HCT116 (cell line): ENCODE data around the gene CNTNAP2. TPM values are rescaled to one million over a fixed set of nuclear protein-coding genes. Genes with fewer than 3 reads are reported as not detected.

ENCODE experiments used
- ATAC-seq: fragments of 200-7000 bp; cut with Tn5 transposase; 2 replicates; pipeline ENCODE4 v1.9.1; 2020; ENCODE audit warnings: mild to moderate bottlenecking, moderate library complexity
- BruUV-seq: library from RNA; stranded (reverse); fragments of 400-500 nt; replicated peaks from 2 replicates; lab custom pipeline; 2021; lab: Mats Ljungman, UMichigan
- CTCF ChIA-PET: fragments of 300-600 bp; sonication (Branson Sonifier 250); formaldehyde crosslinking; loops from one replicate; lab custom pipeline; 2021; ENCODE audit warnings: antibody characterized with exemption; lab: Charles Lee
- POLR2A ChIA-PET: fragments of 300-600, 350-600 bp; sonication (Branson Sonifier 250); formaldehyde crosslinking; loops from one replicate; lab custom pipeline; 2021; ENCODE audit warnings: antibody characterized with exemption; lab: Charles Lee
- RAD21 ChIA-PET, 2 experiments: fragments of 300-600 bp; sonication (Branson Sonifier 250); formaldehyde crosslinking; loops; one replicate each; lab custom pipeline; 2023; ENCODE audit warnings: low total read pairs in 2 of 2; ENCODE audit not compliant: uncharacterized antibody in 2 of 2, unreplicated experiment in 2 of 2, low non-redundant PET in 1 of 2; lab: Charles Lee
- DNase-seq: peaks from one replicate; pipeline ENCODE4 v3.0.0-alpha.2; 2010; ENCODE audit warnings: low read depth, low spot score
- H2AFZ ChIP-seq: fragments of 200-600 bp; shearing (Covaris generic), sonication (generic); 2 replicates; pipeline ENCODE4 v1.6.1; 2017; ENCODE audit warnings: low read depth, mixed run types, mixed read lengths, antibody characterized with exemption, low read length; ENCODE audit not compliant: poor library complexity, severe bottlenecking
- H3K27ac ChIP-seq: 2 replicates; pipeline ENCODE4 v1.5.1; 2012; ENCODE audit warnings: low read depth, low read length
- H3K27me3 ChIP-seq: fragments of 200-600 bp; sonication (generic); 2 replicates; pipeline ENCODE4 v1.6.1; 2016; ENCODE audit warnings: mixed run types, low read length, mixed read lengths; ENCODE audit not compliant: insufficient read depth
- H3K36me3 ChIP-seq, 2 experiments: fragments of 200-500 bp in 1 of 2; fragments of 200-600 bp in 1 of 2; sonication (Bioruptor generic) in 1 of 2; sonication (generic) in 1 of 2; 2 replicates each; pipeline versions ENCODE4 v1.5.1 to v1.6.1; 2014 to 2016; ENCODE audit warnings: low read length in 2 of 2, inconsistent platforms in 1 of 2, mixed read lengths in 1 of 2, mixed run types in 1 of 2; ENCODE audit not compliant: insufficient read depth in 2 of 2, control insufficient read depth in 1 of 2
- H3K4me1 ChIP-seq, 2 experiments: fragments of 200-600 bp in 1 of 2; sonication (generic) in 1 of 2; 2 replicates each; pipeline versions ENCODE4 v1.5.1 to v1.6.1; 2012 to 2017; ENCODE audit warnings: low read length in 2 of 2, inconsistent platforms in 1 of 2, mild to moderate bottlenecking in 1 of 2, mixed read lengths in 1 of 2, mixed run types in 1 of 2, moderate library complexity in 1 of 2; ENCODE audit not compliant: insufficient read depth in 2 of 2, control insufficient read depth in 1 of 2
- H3K4me2 ChIP-seq: fragments of 200-600 bp; sonication (generic); 2 replicates; pipeline ENCODE4 v1.6.1; 2017; ENCODE audit warnings: mixed run types, low read length, mixed read lengths
- H3K4me3 ChIP-seq, 2 experiments: fragments of 200-600 bp in 1 of 2; sonication (generic) in 1 of 2; replicated peaks in 1 of 2; 2 replicates each; pipeline ENCODE4 v1.5.1; 2011 to 2016; ENCODE audit warnings: low read length in 2 of 2, control low read depth in 1 of 2, low read depth in 1 of 2, mild to moderate bottlenecking in 1 of 2, mixed read lengths in 1 of 2, mixed run types in 1 of 2
- H3K79me2 ChIP-seq: fragments of 200-600 bp; sonication (generic); 2 replicates; pipeline ENCODE4 v1.6.1; 2017; ENCODE audit warnings: mild to moderate bottlenecking, mixed run types, low read length, moderate library complexity, mixed read lengths; ENCODE audit not compliant: insufficient read depth
- H3K9ac ChIP-seq: fragments of 200-600 bp; sonication (generic); 2 replicates; pipeline ENCODE4 v1.6.1; 2016; ENCODE audit warnings: low read length, mixed read lengths
- H3K9me2 ChIP-seq: fragments of 200-600 bp; sonication (generic), shearing (Covaris generic); 2 replicates; pipeline ENCODE4 v1.6.1; 2017; ENCODE audit warnings: mixed run types, mild to moderate bottlenecking, moderate library complexity; ENCODE audit not compliant: insufficient read depth
- H3K9me3 ChIP-seq, 2 experiments: fragments of 200-500 bp in 1 of 2; fragments of 200-600 bp in 1 of 2; sonication (Bioruptor generic) in 1 of 2; sonication (generic) in 1 of 2; 2 replicates each; pipeline ENCODE4 v1.6.1; 2014 to 2017; ENCODE audit warnings: low read length in 2 of 2, mixed read lengths in 2 of 2, inconsistent platforms in 1 of 2, low read depth in 1 of 2, mild to moderate bottlenecking in 1 of 2, mixed run types in 1 of 2, moderate library complexity in 1 of 2; ENCODE audit not compliant: control insufficient read depth in 1 of 2, insufficient read depth in 1 of 2
- H4K20me1 ChIP-seq: fragments of 200-600 bp; sonication (generic), shearing (Covaris generic); 2 replicates; pipeline ENCODE4 v1.6.1; 2017; ENCODE audit warnings: mixed run types, mild to moderate bottlenecking, moderate library complexity; ENCODE audit not compliant: insufficient read depth
- CBX3 ChIP-seq: IDR thresholded peaks from 2 replicates; pipeline ENCODE4 v1.6.1; 2012; ENCODE audit warnings: low read depth
- CEBPB ChIP-seq: IDR thresholded peaks from 2 replicates; pipeline ENCODE4 v1.6.1; 2012; ENCODE audit warnings: low read depth
- CTCF ChIP-seq, 3 experiments: fragments of 200-600 bp in 1 of 3; sonication (generic) in 1 of 3; IDR thresholded peaks in 2 of 3; conservative IDR thresholded peaks in 1 of 3; 2 replicates each; pipeline ENCODE4 v1.5.1; 2012 to 2017; ENCODE audit warnings: low read depth in 2 of 3, low read length in 2 of 3, antibody characterized with exemption in 1 of 3, borderline replicate concordance in 1 of 3, control low read depth in 1 of 3, mild to moderate bottlenecking in 1 of 3, mixed read lengths in 1 of 3, mixed run types in 1 of 3, moderate library complexity in 1 of 3; ENCODE audit not compliant: insufficient read depth in 1 of 3
- EGR1 ChIP-seq: IDR thresholded peaks from 2 replicates; pipeline ENCODE4 v1.6.1; 2012; ENCODE audit warnings: low read depth
- ELF1 ChIP-seq: IDR thresholded peaks from 2 replicates; pipeline ENCODE4 v1.6.1; 2012; ENCODE audit warnings: low read depth, borderline replicate concordance
- EZH2 ChIP-seq: fragments of 200-600 bp; sonication (generic); IDR thresholded peaks from 2 replicates; pipeline ENCODE4 v1.6.1; 2017; ENCODE audit warnings: antibody characterized with exemption, mixed run types
- EZH2phosphoT487 ChIP-seq: fragments of 200-600 bp; IDR thresholded peaks from 2 replicates; pipeline ENCODE4 v1.6.1; 2018; ENCODE audit warnings: antibody characterized with exemption, borderline replicate concordance
- JUND ChIP-seq: IDR thresholded peaks from 2 replicates; pipeline ENCODE4 v1.6.1; 2012
- POLR2A ChIP-seq: IDR thresholded peaks from 2 replicates; pipeline ENCODE4 v1.7.0; 2011; ENCODE audit warnings: borderline replicate concordance; ENCODE audit not compliant: insufficient read depth, insufficient read length; ENCODE audit errors: extremely low read depth
- POLR2AphosphoS5 ChIP-seq: IDR thresholded peaks from 2 replicates; pipeline ENCODE4 v1.6.1; 2011; ENCODE audit warnings: mild to moderate bottlenecking, low read depth, low read length, moderate library complexity
- SIN3A ChIP-seq: IDR thresholded peaks from 2 replicates; pipeline ENCODE4 v1.6.1; 2012; ENCODE audit warnings: low read depth
- SRF ChIP-seq: IDR thresholded peaks from 2 replicates; pipeline ENCODE4 v1.6.1; 2012; ENCODE audit warnings: low read depth
- TCF7L2 ChIP-seq: IDR thresholded peaks from 2 replicates; pipeline ENCODE4 v1.7.0; 2011; ENCODE audit warnings: borderline replicate concordance, inconsistent platforms; ENCODE audit not compliant: insufficient read depth, insufficient read length; ENCODE audit errors: extremely low read depth
- ZBTB33 ChIP-seq: IDR thresholded peaks from 2 replicates; pipeline ENCODE4 v1.6.1; 2011; ENCODE audit warnings: mild to moderate bottlenecking, low read length, moderate library complexity; ENCODE audit not compliant: insufficient replicate concordance; ENCODE audit errors: extremely low read depth
- ZFX ChIP-seq: fragments of 450-650 bp; IDR thresholded peaks from 2 replicates; pipeline ENCODE4 v1.6.1; 2017
- ZNF274 ChIP-seq: fragments of 200-500 bp; sonication (Bioruptor generic); IDR thresholded peaks from 2 replicates; pipeline ENCODE4 v1.6.1; 2014; ENCODE audit warnings: mild to moderate bottlenecking, low read depth, low read length, inconsistent platforms
- intact Hi-C: fragments of 100-400 bp; cut with micrococcal nuclease; formaldehyde crosslinking; loops from 2 replicates; pipeline ENCODE4 v1.10.0; 2022
- total RNA-seq: library from RNA; stranded (reverse); gene quantifications from one replicate; pipeline ENCODE4 v1.2.1, GENCODE V29; 2021; ENCODE audit not compliant: unreplicated experiment

CNTNAP2 gene
- total RNA-seq, 1 experiment from 2014 or later, result 0.37 TPM

DNA sequence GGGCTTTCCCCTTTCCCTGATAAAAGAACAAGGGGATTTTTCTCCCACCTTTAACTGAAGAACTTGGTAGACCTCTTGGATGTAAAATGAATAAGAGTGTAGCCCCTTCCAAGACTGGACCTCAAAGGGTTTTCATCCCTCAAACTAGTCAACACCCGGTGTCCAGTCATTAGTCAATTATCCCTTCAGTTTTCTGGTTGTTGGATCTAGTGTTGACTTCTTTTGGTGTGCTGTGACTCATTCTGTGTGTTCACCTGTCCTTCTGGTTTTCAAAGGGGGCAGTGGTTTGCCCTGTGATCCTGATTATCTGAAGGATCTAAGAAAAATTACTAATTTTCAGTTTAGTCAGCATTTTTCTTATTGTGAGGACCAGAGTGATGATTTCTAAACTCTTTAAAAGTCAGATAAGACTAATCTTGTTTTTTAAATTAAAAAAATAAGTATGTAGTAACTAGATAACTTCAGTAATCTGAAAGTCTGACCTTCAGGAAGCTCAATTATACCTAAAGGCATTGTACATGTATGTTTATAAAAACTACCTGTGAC, 583.5 kb downstream of the CNTNAP2 start (continued):
- TF ChIP-seq CTCF (IDR thresholded peaks at IDR 0.05 in 2 of 3, conservative IDR thresholded peaks at IDR 0.05 in 1 of 3; ENCODE audit: borderline replicate concordance in 1 of 3, insufficient read depth in 1 of 3, low read depth in 2 of 3, low read length in 2 of 3) (no peak), POLR2A (no peak)

- Histone ChIP-seq H3K4me1 (no peaks in the 10 kb centered on the region), H3K9me2 (no peaks in the 10 kb centered on the region), H3K4me3 (no peak overlapping the region), H4K20me1 (no peaks in the 10 kb centered on the region), H2AFZ (no peak overlapping the region), H3K4me2 (no peak overlapping the region), H3K27me3 (no peaks in the 10 kb centered on the region), H3K9me3 (peaks cover 10 to 21% of the 10 kb centered on the region in 2 experiments; a peak in 2 of 4 replicates), H3K9ac (no peak overlapping the region), H3K36me3 (no peaks in the 10 kb centered on the region), H3K27ac (no peak overlapping the region), H3K79me2 (no peaks in the 10 kb centered on the region)
- ATAC-seq, result no peak
- no peak for TF ChIP-seq EZH2phosphoT487
- TF ChIP-seq CEBPB, result no peak
- TF ChIP-seq POLR2A, result no peak
- TF ChIP-seq SIN3A, result no peak
- CTCF ChIA-PET, result no interaction called here
- POLR2A ChIA-PET, result no interaction called here
- intact Hi-C loops, result no loop called here
- BruUV-seq, result no TSS peak
- RAD21 ChIA-PET, result no interaction called here
- no peak for DNase-seq
Observed at GRCh38 chr7:146701166-146701565, 584.6 kb downstream of the CNTNAP2 start.

DNA sequence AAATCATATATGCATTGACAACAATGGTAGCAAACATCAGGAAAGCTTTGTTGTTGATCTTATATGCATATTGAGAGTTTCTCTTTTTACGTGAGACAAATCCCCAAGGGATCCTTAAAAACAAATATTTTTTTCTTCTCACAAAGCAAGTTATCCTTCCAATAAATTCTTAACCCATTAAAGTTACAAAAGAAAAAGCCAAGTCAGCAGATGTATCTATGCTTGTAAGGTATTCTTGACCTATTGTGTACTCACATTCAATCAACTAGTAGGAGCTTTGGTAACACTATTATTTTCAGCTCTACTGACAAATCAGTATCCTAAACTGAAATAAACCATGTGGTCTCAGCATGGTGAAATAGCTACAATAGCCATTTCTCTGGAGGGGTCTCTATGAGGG, 586.3 kb downstream of the CNTNAP2 start:
- ATAC-seq (no peak), DNase-seq (no peak)
- ChIA-PET POLR2A (no interaction called here), CTCF (no interaction called here), RAD21 (no interaction called here)
- Histone ChIP-seq H3K9me2 (no peaks in the 10 kb centered on the region), H3K4me3 (no peak overlapping the region), H3K27ac (no peak overlapping the region), H3K79me2 (no peaks in the 10 kb centered on the region), H3K4me2 (no peak overlapping the region), H2AFZ (no peak overlapping the region), H3K36me3 (no peaks in the 10 kb centered on the region), H3K27me3 (no peaks in the 10 kb centered on the region), H3K4me1 (no peaks in the 10 kb centered on the region), H3K9ac (no peak overlapping the region), H3K9me3 (peaks cover 10 to 21% of the 10 kb centered on the region in 2 experiments; a peak in 2 of 4 replicates), H4K20me1 (no peaks in the 10 kb centered on the region)
- BruUV-seq, result no TSS peak
- intact Hi-C loops, result no loop called here
- TF ChIP-seq POLR2A (no peak), ELF1 (no peak), SRF (no peak), ZBTB33 (no peak), ZFX (no peak), EZH2 (no peak), EGR1 (no peak), ZNF274 (no peak), TCF7L2 (no peak), CBX3 (no peak), JUND (no peak), POLR2AphosphoS5 (no peak)
